K562 (cell line): ENCODE data around the gene POLR2L.

Experiments used
- BACH1 ChIP-seq: fragments of 200-800 bp; sonication (Bioruptor generic); IDR thresholded peaks from 2 replicates; pipeline ENCODE4 v1.6.1; 2016; ENCODE audit warnings: missing genetic modification characterization, missing compliant biosample characterization
- PCBP2 ChIP-seq: fragments of 200-400 bp; formaldehyde crosslinking; IDR thresholded peaks from 2 replicates; pipeline ENCODE4 v1.6.1; 2018; ENCODE audit warnings: low read length, low read depth, mild to moderate bottlenecking, moderate library complexity; ENCODE audit not compliant: poor library complexity, severe bottlenecking
- TF ChIP-seq, protein P1 (sequence below): IDR thresholded peaks from 2 replicates; pipeline ENCODE4 v1.6.1; 2011; ENCODE audit warnings: borderline replicate concordance, low read depth, mild to moderate bottlenecking, moderate library complexity, low read length; ENCODE audit not compliant: insufficient read depth, poor library complexity, severe bottlenecking

DNA sequence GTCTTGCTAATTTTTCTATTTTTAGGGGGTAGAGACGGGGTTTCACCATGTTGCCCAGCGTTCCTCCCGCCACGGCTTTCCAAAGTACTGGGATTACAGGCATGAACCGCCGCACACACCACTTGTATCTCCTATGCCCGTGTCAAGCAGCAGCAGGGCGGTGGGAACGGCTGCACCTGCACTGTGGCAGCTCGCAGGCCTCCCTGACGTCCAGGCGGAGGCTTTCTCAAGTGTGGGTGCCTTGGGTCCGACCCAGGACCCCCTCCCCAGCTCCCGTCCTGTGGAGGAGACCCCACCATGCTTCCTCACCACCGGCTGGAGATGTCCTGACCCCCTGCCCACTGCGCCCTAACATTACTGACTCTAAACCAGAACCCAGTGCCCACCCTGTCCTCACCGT is 26.1 kb upstream of the POLR2L start:
- TF ChIP-seq BACH1 (no peak), PCBP2 (no peak)
- TF ChIP-seq, protein P1, sequence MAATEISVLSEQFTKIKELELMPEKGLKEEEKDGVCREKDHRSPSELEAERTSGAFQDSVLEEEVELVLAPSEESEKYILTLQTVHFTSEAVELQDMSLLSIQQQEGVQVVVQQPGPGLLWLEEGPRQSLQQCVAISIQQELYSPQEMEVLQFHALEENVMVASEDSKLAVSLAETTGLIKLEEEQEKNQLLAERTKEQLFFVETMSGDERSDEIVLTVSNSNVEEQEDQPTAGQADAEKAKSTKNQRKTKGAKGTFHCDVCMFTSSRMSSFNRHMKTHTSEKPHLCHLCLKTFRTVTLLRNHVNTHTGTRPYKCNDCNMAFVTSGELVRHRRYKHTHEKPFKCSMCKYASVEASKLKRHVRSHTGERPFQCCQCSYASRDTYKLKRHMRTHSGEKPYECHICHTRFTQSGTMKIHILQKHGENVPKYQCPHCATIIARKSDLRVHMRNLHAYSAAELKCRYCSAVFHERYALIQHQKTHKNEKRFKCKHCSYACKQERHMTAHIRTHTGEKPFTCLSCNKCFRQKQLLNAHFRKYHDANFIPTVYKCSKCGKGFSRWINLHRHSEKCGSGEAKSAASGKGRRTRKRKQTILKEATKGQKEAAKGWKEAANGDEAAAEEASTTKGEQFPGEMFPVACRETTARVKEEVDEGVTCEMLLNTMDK: no peak
